A673 (cell line): Measurements from ENCODE around the gene CCSAP. TPM values are rescaled to one million over a fixed set of nuclear protein-coding genes. Genes with fewer than 3 reads are reported as not detected.

Experiments used
- BruUV-seq: library from RNA; stranded (reverse); fragments of 400-500 nt; replicated peaks from 2 replicates; lab custom pipeline; 2021; lab: Mats Ljungman, UMichigan
- CTCF ChIA-PET: fragments of 300-600 bp; sonication (Branson Sonifier 250); formaldehyde crosslinking; loops from one replicate; lab custom pipeline; 2022; ENCODE audit warnings: antibody characterized with exemption; lab: Charles Lee
- POLR2A ChIA-PET: fragments of 300-600 bp; sonication (Branson Sonifier 250); formaldehyde crosslinking; loops from one replicate; lab custom pipeline; 2022; ENCODE audit warnings: antibody characterized with exemption; ENCODE audit not compliant: low non-redundant PET; lab: Charles Lee
- DNase-seq: peaks from one replicate; pipeline ENCODE4 v3.0.0-alpha.2; 2015; ENCODE audit warnings: low spot score
- H3K27ac ChIP-seq: fragments of 200-600 bp; sonication (generic); 2 replicates; pipeline ENCODE4 v1.5.1; 2016; ENCODE audit warnings: mixed run types, low read depth, mild to moderate bottlenecking, mixed read lengths, antibody characterized with exemption, low read length; ENCODE audit not compliant: poor library complexity, severe bottlenecking
- H3K27me3 ChIP-seq: fragments of 200-600 bp; sonication (generic); replicated peaks from 2 replicates; pipeline ENCODE4 v1.6.1; 2017; ENCODE audit warnings: mixed run types, low read depth, mild to moderate bottlenecking, mixed read lengths, antibody characterized with exemption, low read length; ENCODE audit not compliant: insufficient read depth, poor library complexity
- H3K36me3 ChIP-seq: fragments of 200-600 bp; sonication (generic); 2 replicates; pipeline ENCODE4 v1.6.1; 2016; ENCODE audit warnings: mixed run types, mild to moderate bottlenecking, mixed read lengths, antibody characterized with exemption, low read length; ENCODE audit not compliant: insufficient read depth, poor library complexity, severe bottlenecking
- H3K4me1 ChIP-seq: fragments of 200-600 bp; sonication (generic); 2 replicates; pipeline ENCODE4 v1.6.1; 2017; ENCODE audit warnings: mixed run types, mild to moderate bottlenecking, mixed read lengths, antibody characterized with exemption, low read length; ENCODE audit not compliant: insufficient read depth, poor library complexity, severe bottlenecking
- H3K4me3 ChIP-seq: fragments of 200-600 bp; sonication (generic); 2 replicates; pipeline ENCODE4 v1.5.1; 2016; ENCODE audit warnings: low read depth, mixed run types, mild to moderate bottlenecking, mixed read lengths, low read length; ENCODE audit not compliant: poor library complexity, severe bottlenecking
- H3K9me3 ChIP-seq: fragments of 200-600 bp; sonication (generic); 2 replicates; pipeline ENCODE4 v1.6.1; 2016; ENCODE audit warnings: mixed run types, low read depth, mild to moderate bottlenecking, mixed read lengths, antibody characterized with exemption, low read length; ENCODE audit not compliant: poor library complexity, severe bottlenecking
- CTCF ChIP-seq: fragments of 300-800, 200-600 bp; sonication (generic); conservative IDR thresholded peaks from 2 replicates; pipeline ENCODE4 v1.5.1; 2017; ENCODE audit warnings: low read depth, mild to moderate bottlenecking, antibody characterized with exemption, low read length, moderate library complexity, mixed read lengths
- EZH2 ChIP-seq: fragments of 200-600 bp; sonication (generic); IDR thresholded peaks from 2 replicates; pipeline ENCODE4 v1.6.1; 2017; ENCODE audit warnings: borderline replicate concordance, low read depth, mild to moderate bottlenecking, mixed read lengths, antibody characterized with exemption, low read length; ENCODE audit not compliant: poor library complexity, severe bottlenecking
- intact Hi-C: fragments of 100-400 bp; cut with micrococcal nuclease; formaldehyde crosslinking; loops from one replicate; pipeline ENCODE4 v1.10.0; 2022; ENCODE audit not compliant: unreplicated experiment
- total RNA-seq: library from RNA; stranded (reverse); gene quantifications from 2 replicates; pipeline ENCODE4 v1.2.3, GENCODE V29; 2021

Gene CCSAP
- total RNA-seq, 1 experiment from 2014 or later: 11.7 TPM

GRCh38 chr1:229323201-229323600 is 19.6 kb downstream of the CCSAP start:
- Histone ChIP-seq H3K36me3 (peaks cover 41% of the 10 kb centered on the region), H3K4me1 (peaks cover 13% of the 10 kb centered on the region), H3K27me3 (no peaks in the 10 kb centered on the region), H3K4me3 (no peak overlapping the region), H3K27ac (no peak overlapping the region), H3K9me3 (no peaks in the 10 kb centered on the region)
- ChIA-PET CTCF (no interaction called here), POLR2A (no interaction called here)
- no peak for TF ChIP-seq CTCF
- TF ChIP-seq EZH2: no peak
- intact Hi-C loops: no loop called here
- no peak for DNase-seq
- BruUV-seq: no TSS peak

- intact Hi-C loops: no loop called here
- Histone ChIP-seq H3K4me1 (no peaks in the 10 kb centered on the region), H3K27me3 (no peaks in the 10 kb centered on the region), H3K27ac (no peak overlapping the region), H3K9me3 (no peaks in the 10 kb centered on the region), H3K4me3 (no peak overlapping the region), H3K36me3 (peaks cover 29% of the 10 kb centered on the region)
- ChIA-PET CTCF (no interaction called here), POLR2A (no interaction called here)
- DNase-seq: no peak
- no TSS peak for BruUV-seq
- TF ChIP-seq EZH2 (no peak), CTCF (no peak)
Observed at GRCh38 chr1:229319487-229319886, 23.4 kb downstream of the CCSAP start.

GRCh38 chr1:229318056-229318455 is 24.8 kb downstream of the CCSAP start:
- H3K9me3 ChIP-seq: no peaks in the 10 kb centered on the region
- no peak for TF ChIP-seq EZH2
- TF ChIP-seq CTCF: no peak
- DNase-seq: no peak
- ChIA-PET POLR2A (no interaction called here), CTCF (no interaction called here)
- no peak overlapping the region for H3K4me3 ChIP-seq
- no TSS peak for BruUV-seq
- peaks cover 14% of the 10 kb centered on the region for H3K36me3 ChIP-seq
- intact Hi-C loops: no loop called here
- H3K27ac ChIP-seq: no peak overlapping the region
- no peaks in the 10 kb centered on the region for H3K4me1 ChIP-seq
- no peaks in the 10 kb centered on the region for H3K27me3 ChIP-seq
